ENCODE results near the gene GFRA1. TPM values are rescaled to one million over a fixed set of nuclear protein-coding genes. Genes with fewer than 3 reads are reported as not detected.

GFRA1 gene
- total and polyA plus RNA-seq, 2 donors (not counting 1 experiment from before 2014, with no cell fraction given), result 6.3 to 29.6 TPM

DNA sequence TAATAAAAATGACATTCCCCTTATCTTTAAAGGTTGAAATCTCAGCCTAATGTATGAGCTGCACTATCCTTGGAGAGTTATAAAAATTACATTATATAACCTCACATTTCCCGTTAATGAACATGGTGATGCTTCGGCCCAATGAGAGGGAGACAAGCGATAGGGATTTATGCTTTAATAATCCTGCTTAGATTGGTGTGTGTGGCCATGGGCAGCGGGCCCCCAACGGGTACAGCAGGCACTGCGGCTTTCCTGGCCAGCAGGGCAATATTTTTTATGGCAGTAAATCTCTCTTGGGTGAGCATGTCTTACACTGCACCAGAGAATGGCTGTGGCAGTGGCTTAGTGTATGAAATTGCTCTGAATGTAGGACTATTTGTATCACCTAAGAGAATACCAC lies 246.3 kb downstream of the GFRA1 start:
- no peak overlapping the region for H3K4me2 ChIP-seq (ENCODE audit: extremely low read depth, insufficient read depth, low read length)

DNA sequence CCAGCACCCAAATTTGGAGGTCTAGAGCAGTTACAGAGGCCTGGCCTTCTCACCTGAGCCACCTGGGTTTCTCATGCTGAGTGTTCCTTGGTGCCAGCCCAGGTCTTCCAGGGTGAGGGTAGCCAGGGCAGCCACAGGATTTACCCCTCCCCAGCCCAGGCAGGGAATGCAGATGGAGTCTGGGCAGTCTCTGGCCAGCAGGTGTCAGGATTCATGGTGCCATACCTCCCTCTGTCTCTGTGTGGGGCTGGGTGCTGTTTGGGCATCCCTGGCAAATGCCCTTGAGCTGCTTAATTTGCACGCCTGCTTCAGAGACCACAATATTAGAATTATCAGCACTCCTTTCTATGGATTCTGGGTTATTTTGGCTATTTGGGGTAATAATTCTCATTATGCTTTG lies 246.7 kb downstream of the GFRA1 start:
- Histone ChIP-seq H3K4me1 (ENCODE audit: control insufficient read depth, extremely low read depth, insufficient read depth, low read length) (no peaks in the 10 kb centered on the region), H3K4me2 (ENCODE audit: extremely low read depth, insufficient read depth, low read length) (no peak overlapping the region), H4K20me1 (ENCODE audit: control insufficient read depth, extremely low read depth, insufficient read depth, low read length) (no peaks in the 10 kb centered on the region), H3K79me2 (ENCODE audit: control insufficient read depth, insufficient read depth, low read length) (no peaks in the 10 kb centered on the region), H3K27ac (ENCODE audit: insufficient read depth, low read length) (no peak overlapping the region), H3K27me3 (ENCODE audit: control insufficient read depth, insufficient read depth, low read length) (no peaks in the 10 kb centered on the region), H3K9ac (ENCODE audit: insufficient read depth, low read length) (no peak overlapping the region), H3K9me3 (ENCODE audit: control insufficient read depth, insufficient read depth, low read depth, low read length) (no peaks in the 10 kb centered on the region), H3K36me3 (ENCODE audit: control insufficient read depth, insufficient read depth, low read length) (no peaks in the 10 kb centered on the region), H3K4me3 (replicated peaks in 1 of 4; ENCODE audit: control extremely low read depth in 1 of 4, insufficient read depth in 1 of 4, low read depth in 3 of 4, low read length in 4 of 4) (no peak overlapping the region), H2AFZ (ENCODE audit: low read length) (no peak overlapping the region)
- TF ChIP-seq, protein P1, sequence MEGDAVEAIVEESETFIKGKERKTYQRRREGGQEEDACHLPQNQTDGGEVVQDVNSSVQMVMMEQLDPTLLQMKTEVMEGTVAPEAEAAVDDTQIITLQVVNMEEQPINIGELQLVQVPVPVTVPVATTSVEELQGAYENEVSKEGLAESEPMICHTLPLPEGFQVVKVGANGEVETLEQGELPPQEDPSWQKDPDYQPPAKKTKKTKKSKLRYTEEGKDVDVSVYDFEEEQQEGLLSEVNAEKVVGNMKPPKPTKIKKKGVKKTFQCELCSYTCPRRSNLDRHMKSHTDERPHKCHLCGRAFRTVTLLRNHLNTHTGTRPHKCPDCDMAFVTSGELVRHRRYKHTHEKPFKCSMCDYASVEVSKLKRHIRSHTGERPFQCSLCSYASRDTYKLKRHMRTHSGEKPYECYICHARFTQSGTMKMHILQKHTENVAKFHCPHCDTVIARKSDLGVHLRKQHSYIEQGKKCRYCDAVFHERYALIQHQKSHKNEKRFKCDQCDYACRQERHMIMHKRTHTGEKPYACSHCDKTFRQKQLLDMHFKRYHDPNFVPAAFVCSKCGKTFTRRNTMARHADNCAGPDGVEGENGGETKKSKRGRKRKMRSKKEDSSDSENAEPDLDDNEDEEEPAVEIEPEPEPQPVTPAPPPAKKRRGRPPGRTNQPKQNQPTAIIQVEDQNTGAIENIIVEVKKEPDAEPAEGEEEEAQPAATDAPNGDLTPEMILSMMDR (conservative IDR thresholded peaks at IDR 0.05 in 1 of 2, IDR thresholded peaks at IDR 0.05 in 1 of 2; ENCODE audit: low read depth in 1 of 2, low read length in 2 of 2), result no peak
- TF ChIP-seq EZH2 (IDR thresholded peaks at IDR 0.05; ENCODE audit: low read length, missing control alignments), result no peak
- DNase-seq (ENCODE audit: low read depth in 2 of 2), result no peak

More for the DNA sequence above, 246.3 kb downstream of the GFRA1 start:
- H3K36me3 ChIP-seq (ENCODE audit: control insufficient read depth, insufficient read depth, low read length), result no peaks in the 10 kb centered on the region
- H3K79me2 ChIP-seq (ENCODE audit: control insufficient read depth, insufficient read depth, low read length), result no peaks in the 10 kb centered on the region
- no peak overlapping the region for H2AFZ ChIP-seq (ENCODE audit: low read length)
- no peak overlapping the region for H3K9ac ChIP-seq (ENCODE audit: insufficient read depth, low read length)
- H3K4me3 ChIP-seq (replicated peaks in 1 of 4; ENCODE audit: control extremely low read depth in 1 of 4, insufficient read depth in 1 of 4, low read depth in 3 of 4, low read length in 4 of 4), result no peak overlapping the region
- H3K27ac ChIP-seq (ENCODE audit: insufficient read depth, low read length), result no peak overlapping the region
- H3K9me3 ChIP-seq (ENCODE audit: control insufficient read depth, insufficient read depth, low read depth, low read length), result no peaks in the 10 kb centered on the region
- no peaks in the 10 kb centered on the region for H3K27me3 ChIP-seq (ENCODE audit: control insufficient read depth, insufficient read depth, low read length)
- no peak for DNase-seq (ENCODE audit: low read depth in 2 of 2)
- H3K4me1 ChIP-seq (ENCODE audit: control insufficient read depth, extremely low read depth, insufficient read depth, low read length), result no peaks in the 10 kb centered on the region
- TF ChIP-seq, protein P1 (conservative IDR thresholded peaks at IDR 0.05 in 1 of 2, IDR thresholded peaks at IDR 0.05 in 1 of 2; ENCODE audit: low read depth in 1 of 2, low read length in 2 of 2), result no peak
- no peak for TF ChIP-seq EZH2 (IDR thresholded peaks at IDR 0.05; ENCODE audit: low read length, missing control alignments)
- no peaks in the 10 kb centered on the region for H4K20me1 ChIP-seq (ENCODE audit: control insufficient read depth, extremely low read depth, insufficient read depth, low read length)

DNA sequence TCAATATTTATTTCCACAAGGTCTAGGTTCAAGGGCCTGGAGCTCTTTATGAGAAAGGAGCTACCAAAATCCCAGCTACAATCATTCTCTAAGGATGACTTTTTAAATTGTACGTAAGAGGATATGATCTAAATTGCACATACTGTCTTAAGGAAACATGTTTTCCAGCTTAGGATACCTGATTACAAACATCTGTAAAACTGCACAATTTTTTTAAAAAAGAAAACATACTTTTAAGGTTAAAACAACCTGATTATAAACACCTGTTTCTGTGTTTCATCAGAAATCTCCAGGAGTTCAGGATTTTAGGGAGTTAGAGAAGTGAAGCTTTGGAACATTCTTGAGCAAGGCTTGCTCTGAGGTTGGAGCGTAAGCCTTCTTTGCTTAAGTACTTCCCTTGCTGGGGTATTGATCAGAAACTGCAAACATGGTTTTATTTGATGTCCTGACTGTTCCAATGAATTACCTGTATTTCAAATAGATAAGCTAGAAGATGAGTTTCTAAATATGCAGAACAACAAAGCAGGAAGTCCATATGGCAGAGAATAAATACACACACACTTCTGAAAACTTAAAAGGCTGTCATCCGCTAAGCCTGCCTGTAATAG lies 248.6 kb downstream of the GFRA1 start:
- no peaks in the 10 kb centered on the region for H3K9me3 ChIP-seq (ENCODE audit: control insufficient read depth, insufficient read depth, low read depth, low read length)
- H3K4me2 ChIP-seq (ENCODE audit: extremely low read depth, insufficient read depth, low read length), result no peak overlapping the region
- DNase-seq (ENCODE audit: low read depth in 2 of 2), result no peak
- no peak overlapping the region for H3K27ac ChIP-seq (ENCODE audit: insufficient read depth, low read length)
- H4K20me1 ChIP-seq (ENCODE audit: control insufficient read depth, extremely low read depth, insufficient read depth, low read length), result no peaks in the 10 kb centered on the region
- no peak overlapping the region for H3K9ac ChIP-seq (ENCODE audit: insufficient read depth, low read length)
- no peaks in the 10 kb centered on the region for H3K4me1 ChIP-seq (ENCODE audit: control insufficient read depth, extremely low read depth, insufficient read depth, low read length)
- TF ChIP-seq EZH2 (IDR thresholded peaks at IDR 0.05; ENCODE audit: low read length, missing control alignments), result no peak
- TF ChIP-seq, protein P1 (conservative IDR thresholded peaks at IDR 0.05 in 1 of 2, IDR thresholded peaks at IDR 0.05 in 1 of 2; ENCODE audit: low read depth in 1 of 2, low read length in 2 of 2), result no peak
- H3K27me3 ChIP-seq (ENCODE audit: control insufficient read depth, insufficient read depth, low read length), result no peaks in the 10 kb centered on the region
- no peak overlapping the region for H3K4me3 ChIP-seq (replicated peaks in 1 of 4; ENCODE audit: control extremely low read depth in 1 of 4, insufficient read depth in 1 of 4, low read depth in 3 of 4, low read length in 4 of 4)
- H3K36me3 ChIP-seq (ENCODE audit: control insufficient read depth, insufficient read depth, low read length), result no peaks in the 10 kb centered on the region
- no peaks in the 10 kb centered on the region for H3K79me2 ChIP-seq (ENCODE audit: control insufficient read depth, insufficient read depth, low read length)
- H2AFZ ChIP-seq (ENCODE audit: low read length), result no peak overlapping the region
